Endothelial cell of umbilical vein (primary cell): ENCODE data around the gene RBM38.

Experiments
- CTCF ChIP-seq, 2 donors: IDR thresholded peaks; 1 replicate in 1 of 2; 2 replicates in 1 of 2; pipeline ENCODE4 v1.5.1; 2011; ENCODE audit warnings: low read length in 2 of 2, mild to moderate bottlenecking in 2 of 2, moderate library complexity in 2 of 2, control low read depth in 1 of 2, inconsistent platforms in 1 of 2, low read depth in 1 of 2; ENCODE audit not compliant: insufficient read depth in 1 of 2; ENCODE audit errors: extremely low read depth in 1 of 2
- EZH2 ChIP-seq: IDR thresholded peaks from 2 replicates; pipeline ENCODE4 v1.6.1; 2012; ENCODE audit warnings: borderline replicate concordance, low read depth, mild to moderate bottlenecking, moderate library complexity, low read length, inconsistent platforms; ENCODE audit not compliant: severe bottlenecking
- POLR2A ChIP-seq: IDR thresholded peaks from 2 replicates; pipeline ENCODE4 v1.6.1; 2012; ENCODE audit warnings: low read depth, mild to moderate bottlenecking, control low read depth, low read length

GRCh38 chr20:57342829-57343228 is 48.4 kb upstream of the RBM38 start:
- no peak for TF ChIP-seq POLR2A
- TF ChIP-seq CTCF (IDR thresholded peaks at IDR 0.05; ENCODE audit: extremely low read depth in 1 of 2, insufficient read depth in 1 of 2, low read depth in 1 of 2, low read length in 2 of 2) = no peak
- TF ChIP-seq EZH2 = no peak
